DMS153 treated with DMSO at 0.1 percent for 48 hours (cell line): ENCODE measurements around the gene CPNE8.

Experiments used
- DNase-seq: peaks from one replicate; lab custom pipeline; 2025; ENCODE audit not compliant: unreplicated experiment; lab: John Stamatoyannopoulos, UW

CPNE8 gene

DNA sequence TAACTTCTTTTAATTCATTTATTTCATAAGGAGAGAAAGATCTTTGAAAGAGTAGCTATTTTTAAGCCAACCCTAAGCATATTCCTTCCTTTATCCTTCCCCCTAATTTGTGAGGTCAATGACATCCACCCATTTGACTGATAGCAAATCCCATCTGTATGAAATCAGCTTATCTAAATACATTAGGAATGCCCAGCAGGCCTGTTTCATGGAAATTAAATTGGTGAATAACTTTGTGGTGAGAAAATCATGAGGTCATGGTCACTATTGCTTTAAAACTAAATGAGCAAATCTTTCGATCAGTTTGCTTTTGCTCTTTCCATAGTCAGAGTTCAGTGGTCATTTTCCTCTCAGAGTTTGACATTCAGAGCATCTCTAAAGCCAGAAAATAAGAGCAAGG lies 256.6 kb downstream of the CPNE8 start:
- no peak for DNase-seq

DNA sequence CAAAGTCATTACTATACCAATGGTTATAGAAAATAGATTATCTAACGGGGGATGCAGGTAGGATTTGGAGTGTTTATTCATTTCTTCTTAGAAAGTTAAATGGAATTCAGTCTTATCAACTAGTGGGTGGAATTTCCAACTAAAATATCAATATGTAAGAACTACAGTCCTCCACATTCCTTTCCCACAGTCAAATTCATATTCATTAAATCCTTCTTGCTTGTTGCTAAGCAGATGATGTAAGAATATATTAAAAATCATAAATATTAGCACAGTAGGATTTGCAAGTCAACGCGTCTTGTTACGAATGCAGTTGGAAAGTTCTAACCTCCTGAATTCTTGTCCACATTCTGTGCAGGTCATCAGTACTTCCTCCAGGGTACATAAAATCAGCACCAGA lies 259.2 kb downstream of the CPNE8 start:
- DNase-seq, result no peak

DNA sequence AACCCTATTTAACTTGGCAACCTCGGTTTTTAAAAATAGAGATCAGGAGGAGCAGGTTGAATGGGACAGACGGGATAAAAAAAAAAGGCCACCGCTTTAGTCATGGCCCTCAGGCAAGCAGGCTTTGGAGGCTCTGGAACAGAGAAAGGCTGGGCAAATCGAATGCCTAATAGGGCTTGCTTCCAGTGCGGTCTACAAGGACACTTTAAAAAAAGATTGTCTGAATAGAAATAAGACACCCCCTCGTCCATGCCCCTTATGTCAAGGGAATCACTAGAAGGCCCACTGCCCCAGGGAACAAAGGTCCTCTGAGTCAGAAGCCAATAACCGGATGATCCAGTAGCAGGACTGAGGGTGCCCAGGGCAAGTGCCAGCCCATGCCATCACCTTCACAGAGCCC lies 265.8 kb downstream of the CPNE8 start:
- no peak for DNase-seq

DNA sequence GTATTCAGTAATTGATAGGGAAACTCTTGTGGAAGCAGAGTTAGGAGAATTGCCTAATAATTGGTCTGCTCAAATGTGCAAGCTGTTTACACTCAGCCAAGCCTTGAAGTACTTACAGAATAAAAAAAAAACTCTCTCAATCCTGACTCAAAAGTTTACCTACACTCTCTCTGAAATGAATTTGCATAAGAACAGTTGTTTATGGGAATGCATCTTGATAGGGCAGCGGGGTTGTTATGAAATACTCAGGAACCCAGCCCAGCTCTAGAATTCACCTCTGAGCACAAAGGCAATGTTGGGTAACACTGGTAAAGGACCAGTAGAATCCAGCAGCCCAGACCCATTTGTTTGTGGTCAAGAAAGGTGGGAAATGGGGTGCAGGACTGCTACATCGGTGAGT lies 267.0 kb downstream of the CPNE8 start:
- DNase-seq, result no peak

DNA sequence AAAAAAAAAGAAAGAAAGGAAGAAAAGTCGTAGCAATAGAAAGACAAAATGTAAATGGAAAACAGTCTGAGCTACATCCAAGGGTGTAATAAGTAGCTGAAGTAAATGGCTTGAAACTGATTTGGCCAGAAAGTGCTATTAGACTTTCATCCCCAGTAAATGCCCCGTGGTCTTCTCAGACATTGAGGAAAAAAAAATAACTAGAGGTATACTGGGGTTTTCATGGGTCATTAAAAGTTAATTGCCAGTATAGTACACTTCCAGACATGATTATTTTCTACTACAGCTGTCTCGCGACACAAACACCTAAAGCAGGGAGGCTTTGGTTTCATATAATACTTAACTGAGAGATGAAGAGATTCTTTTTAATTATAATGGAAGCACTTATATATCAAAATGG lies 271.9 kb downstream of the CPNE8 start:
- no peak for DNase-seq

DNA sequence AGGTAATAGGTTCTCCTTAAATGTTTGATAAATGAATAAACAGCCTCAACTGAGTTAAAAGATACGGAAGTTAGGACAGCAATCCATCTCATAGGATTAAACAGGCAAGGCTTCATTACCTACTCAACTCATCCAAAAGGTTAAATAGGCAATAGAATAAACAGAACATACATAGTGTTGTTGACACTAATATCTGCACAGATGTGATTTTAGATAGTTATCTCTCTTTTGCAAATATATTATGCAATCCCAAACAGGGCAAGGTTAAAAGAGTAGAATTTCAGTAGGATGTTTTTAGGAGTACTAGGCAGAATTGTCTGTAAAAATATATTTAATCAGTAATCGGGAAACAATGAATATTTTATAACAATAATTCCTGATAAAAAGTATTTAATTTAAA lies 276.3 kb downstream of the CPNE8 start:
- DNase-seq, result no peak

DNA sequence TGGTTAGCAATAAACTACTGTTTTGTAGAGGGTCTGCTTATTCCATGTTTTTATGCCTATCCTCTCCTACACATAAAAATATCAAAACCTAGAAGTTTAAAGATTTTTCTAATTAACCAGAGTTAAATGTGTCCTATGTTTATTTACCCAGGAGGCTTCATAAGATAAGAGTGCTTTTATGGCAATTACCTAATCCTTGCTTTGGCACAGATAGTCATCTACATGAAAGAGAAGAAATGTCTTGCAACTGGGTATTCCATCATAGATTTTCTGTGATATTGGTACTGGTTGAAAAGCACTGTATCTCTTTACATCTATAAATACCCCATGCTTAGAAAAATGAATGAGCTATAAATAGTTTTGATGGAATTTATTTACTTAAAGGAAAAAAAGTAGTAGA lies 277.1 kb downstream of the CPNE8 start:
- no peak for DNase-seq

DNA sequence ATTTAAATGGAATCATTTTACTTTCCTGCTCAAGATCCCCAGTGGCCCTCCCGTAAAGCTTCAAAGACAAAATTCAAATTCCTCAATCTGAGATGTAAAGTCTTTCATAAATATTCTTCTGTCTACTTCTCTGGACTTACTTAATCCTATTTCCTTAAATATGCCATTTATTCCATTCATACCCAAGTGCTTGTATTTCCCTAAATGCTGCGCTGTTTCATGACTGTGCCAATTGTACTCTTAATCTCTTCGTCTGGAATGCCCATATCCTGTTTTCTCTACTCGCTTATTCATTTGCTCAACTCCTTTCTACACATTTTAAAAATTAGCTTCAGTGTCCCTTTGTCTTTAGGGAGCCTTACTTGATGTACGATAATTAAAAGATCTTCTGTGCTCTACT lies 280.1 kb downstream of the CPNE8 start:
- no peak for DNase-seq

DNA sequence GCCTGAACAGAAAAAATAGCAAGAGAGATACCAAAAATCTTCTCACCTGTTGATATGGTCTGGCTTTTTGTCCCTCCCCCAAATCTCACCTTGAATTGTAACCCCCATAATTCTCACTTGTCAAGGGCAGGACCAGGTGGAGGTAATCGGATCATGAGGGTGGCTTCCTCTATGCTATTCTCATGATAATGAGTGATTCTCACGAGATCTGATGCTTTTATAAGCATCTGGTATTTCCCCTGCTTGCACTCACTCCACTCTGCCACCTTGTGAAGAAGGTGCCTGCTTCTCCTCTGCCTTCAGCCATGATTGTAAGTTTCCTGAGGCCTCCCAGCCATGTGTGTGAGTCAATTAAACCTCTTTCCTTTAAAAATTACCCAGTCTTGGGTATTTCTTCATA lies 291.2 kb downstream of the CPNE8 start:
- DNase-seq, result no peak

DNA sequence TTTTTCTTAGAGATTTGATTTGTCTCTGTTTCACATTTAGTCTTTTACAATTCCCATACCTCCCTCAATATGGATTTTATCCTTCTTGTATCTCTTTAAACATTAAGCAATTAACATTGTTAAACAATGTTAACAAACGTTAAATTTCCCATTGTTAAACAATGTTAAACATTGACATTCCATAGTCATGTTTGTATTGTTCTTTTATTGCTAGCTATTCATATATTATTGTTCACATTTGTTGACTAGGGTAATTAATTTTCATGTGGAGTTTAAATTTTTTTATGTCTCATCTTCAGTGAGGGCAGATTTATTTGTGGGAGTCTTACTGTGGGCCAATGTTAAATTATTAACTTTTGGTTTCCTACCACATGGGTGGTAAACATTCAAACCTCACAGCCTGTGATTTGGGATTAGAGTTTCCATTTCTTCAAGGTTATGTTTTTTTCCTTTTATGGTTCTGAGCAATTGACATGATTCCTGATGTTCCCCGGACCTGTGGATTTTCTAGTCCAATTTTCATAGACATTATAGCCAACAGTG lies 294.5 kb downstream of the CPNE8 start:
- no peak for DNase-seq

DNA sequence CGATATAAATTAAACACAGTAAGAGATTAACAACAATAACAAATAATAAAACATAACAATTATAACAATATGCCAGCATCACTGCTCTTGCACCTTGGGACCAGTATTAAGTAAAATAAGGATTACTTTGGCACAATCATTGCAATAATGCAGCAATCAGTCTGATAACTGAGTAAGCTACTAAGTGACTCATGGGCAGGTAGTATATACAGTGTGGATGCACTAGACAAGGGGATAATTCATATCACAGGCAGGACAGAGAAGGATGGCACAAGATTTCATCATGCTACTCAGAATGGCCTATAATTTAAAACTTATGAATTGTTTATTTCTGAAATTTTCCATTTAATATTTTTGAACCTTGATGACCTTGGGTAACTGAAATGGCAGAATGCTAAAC lies 298.1 kb downstream of the CPNE8 start:
- DNase-seq, result no peak
